IMR-90 (cell line): ENCODE results near the gene ERICH2. TPM values are rescaled to one million over a fixed set of nuclear protein-coding genes. Genes with fewer than 3 reads are reported as not detected.

Experiments
- ATAC-seq: fragments of 200-7000 bp; cut with Tn5 transposase; 2 replicates; pipeline ENCODE4 v1.9.1; 2020; ENCODE audit warnings: low read depth, mild to moderate bottlenecking, moderate library complexity
- BruUV-seq: library from RNA; stranded (reverse); fragments of 400-500 nt; replicated peaks from 2 replicates; lab custom pipeline; 2021; lab: Mats Ljungman, UMichigan
- CTCF ChIA-PET: fragments of 300-600 bp; formaldehyde crosslinking; extraction: SDS; loops from one replicate; lab custom pipeline; 2021; ENCODE audit warnings: antibody characterized with exemption; lab: Yijun Ruan, JAX
- POLR2A ChIA-PET: fragments of 300-600 bp; sonication (Branson Sonifier 250); formaldehyde crosslinking; loops from one replicate; lab custom pipeline; 2022; ENCODE audit warnings: antibody characterized with exemption; ENCODE audit not compliant: unreplicated experiment; lab: Charles Lee
- DNase-seq: peaks from one replicate; pipeline ENCODE4 v3.0.0; 2013
- H2AFZ ChIP-seq: replicated peaks from 2 replicates; pipeline ENCODE3; 2013; ENCODE audit warnings: low read length, mild to moderate bottlenecking; ENCODE audit not compliant: poor library complexity
- H2AK5ac ChIP-seq: 2 replicates; pipeline ENCODE4 v1.6.1; 2013; ENCODE audit warnings: low read depth, low read length, inconsistent platforms
- H2AK9ac ChIP-seq: replicated peaks from 2 replicates; pipeline ENCODE3; 2013; ENCODE audit warnings: mild to moderate bottlenecking, low read depth, low read length, moderate library complexity; ENCODE audit not compliant: poor library complexity
- H2BK120ac ChIP-seq: 2 replicates; pipeline ENCODE4 v1.6.1; 2013; ENCODE audit warnings: low read depth, low read length, inconsistent platforms
- H2BK15ac ChIP-seq: 3 replicates; pipeline ENCODE4 v1.6.1; 2013; ENCODE audit warnings: low read depth, low read length, inconsistent platforms
- H2BK20ac ChIP-seq: 2 replicates; pipeline ENCODE4 v1.6.1; 2013; ENCODE audit warnings: low read depth, mild to moderate bottlenecking, inconsistent platforms, low read length, moderate library complexity
- H2BK5ac ChIP-seq: 2 replicates; pipeline ENCODE4 v1.6.1; 2013; ENCODE audit warnings: mild to moderate bottlenecking, low read depth, low read length, inconsistent platforms; ENCODE audit not compliant: poor library complexity, severe bottlenecking
- H3K14ac ChIP-seq: replicated peaks from 2 replicates; pipeline ENCODE4 v1.6.1; 2013; ENCODE audit warnings: low read depth, low read length, inconsistent platforms
- H3K18ac ChIP-seq: 2 replicates; pipeline ENCODE4 v1.6.1; 2013; ENCODE audit warnings: low read depth, low read length, control low read depth
- H3K23ac ChIP-seq: 2 replicates; pipeline ENCODE4 v1.6.1; 2013; ENCODE audit warnings: low read depth, low read length, inconsistent platforms
- H3K27ac ChIP-seq: 2 replicates; pipeline ENCODE4 v1.5.1; 2013; ENCODE audit warnings: mild to moderate bottlenecking, control low read depth, low read length; ENCODE audit not compliant: insufficient read depth
- H3K27me3 ChIP-seq: 2 replicates; pipeline ENCODE4 v1.6.1; 2013; ENCODE audit warnings: low read length; ENCODE audit not compliant: control insufficient read depth, insufficient read depth
- H3K36me3 ChIP-seq: 2 replicates; pipeline ENCODE4 v1.6.1; 2013; ENCODE audit warnings: low read length, mixed read lengths; ENCODE audit not compliant: control insufficient read depth, insufficient read depth
- H3K4ac ChIP-seq: 2 replicates; pipeline ENCODE4 v1.6.1; 2013; ENCODE audit warnings: low read depth, low read length, inconsistent platforms
- H3K4me1 ChIP-seq: 2 replicates; pipeline ENCODE4 v1.6.1; 2013; ENCODE audit warnings: low read length, mixed read lengths; ENCODE audit not compliant: control insufficient read depth, insufficient read depth
- H3K4me2 ChIP-seq: 2 replicates; pipeline ENCODE4 v1.6.1; 2013; ENCODE audit warnings: low read depth, mild to moderate bottlenecking, control low read depth, low read length, moderate library complexity
- H3K4me3 ChIP-seq: 2 replicates; pipeline ENCODE4 v1.5.1; 2013; ENCODE audit warnings: low read depth, mild to moderate bottlenecking, control low read depth, low read length, moderate library complexity; ENCODE audit not compliant: insufficient read depth
- H3K56ac ChIP-seq: 2 replicates; pipeline ENCODE4 v1.6.1; 2013; ENCODE audit warnings: low read length, inconsistent platforms; ENCODE audit not compliant: insufficient read depth; ENCODE audit errors: extremely low read depth
- H3K79me1 ChIP-seq, 2 experiments: 2 replicates each; pipeline ENCODE4 v1.6.1; 2013; ENCODE audit warnings: low read length in 2 of 2, inconsistent platforms in 1 of 2, low read depth in 1 of 2
- H3K9ac ChIP-seq: 2 replicates; pipeline ENCODE4 v1.6.1; 2013; ENCODE audit warnings: low read depth, low read length, control low read depth
- H3K9me1 ChIP-seq: 2 replicates; pipeline ENCODE4 v1.6.1; 2013; ENCODE audit warnings: low read length, inconsistent platforms; ENCODE audit not compliant: insufficient read depth
- H3K9me3 ChIP-seq: 2 replicates; pipeline ENCODE4 v1.6.1; 2013; ENCODE audit warnings: low read length; ENCODE audit not compliant: control insufficient read depth, insufficient read depth
- H4K20me1 ChIP-seq: 2 replicates; pipeline ENCODE4 v1.6.1; 2013; ENCODE audit warnings: low read length, inconsistent platforms; ENCODE audit not compliant: insufficient read depth
- H4K5ac ChIP-seq: 2 replicates; pipeline ENCODE4 v1.6.1; 2013; ENCODE audit warnings: mild to moderate bottlenecking, low read depth, low read length, control low read depth
- H4K8ac ChIP-seq, 2 experiments: 2 replicates each; pipeline ENCODE4 v1.6.1; 2013; ENCODE audit warnings: low read depth in 2 of 2, low read length in 2 of 2, control low read depth in 1 of 2, inconsistent platforms in 1 of 2
- H4K91ac ChIP-seq: 2 replicates; pipeline ENCODE4 v1.6.1; 2013; ENCODE audit warnings: low read depth, low read length, inconsistent platforms; ENCODE audit not compliant: insufficient read depth
- CEBPB ChIP-seq: IDR thresholded peaks from 2 replicates; pipeline ENCODE4 v1.6.1; 2012; ENCODE audit warnings: low read depth, low read length, improper control_type of control experiment
- SMC3 ChIP-seq: fragments of 150-350 bp; IDR thresholded peaks from 2 replicates; pipeline ENCODE4 v1.6.1; 2016; ENCODE audit warnings: low read depth, mild to moderate bottlenecking, antibody characterized with exemption, low read length, moderate library complexity
- WGBS, 2 experiments: methylation state at CpG; one replicate each; pipeline versions ENCODE4 v1.1.5 to v1.1.7; 2013; ENCODE audit warnings: missing lambda C conversion rate in 2 of 2; ENCODE audit not compliant: insufficient read length in 1 of 2; ENCODE audit errors: extremely low coverage in 2 of 2; 5-methylcytosine and 5-hydroxymethylcytosine counted together
- dilution Hi-C: fragments of 300-500 bp; cut with HindIII; formaldehyde crosslinking; loops from one replicate; pipeline ENCODE4 v1.14.3; 2018; ENCODE audit warnings: low sequenced_read_pairs; ENCODE audit not compliant: unreplicated experiment
- in situ Hi-C: fragments of 300-500 bp; cut with MboI; formaldehyde crosslinking; loops from 3 replicates; pipeline ENCODE4 v1.14.3; 2019; ENCODE audit warnings: low sequenced_read_pairs, inconsistent platforms, mixed read lengths
- intact Hi-C: fragments of 100-400 bp; cut with micrococcal nuclease; formaldehyde crosslinking; loops from 2 replicates; pipeline ENCODE4 v1.10.0; 2022
- polyA plus RNA-seq, 3 experiments: library from polyadenylated mRNA; depleted of rRNA; stranded (reverse); fragments of >200 nt; gene quantifications; 2 replicates each; pipeline ENCODE4 v1.2.3, GENCODE V29; 2012; ENCODE audit warnings: low replicate concordance in 1 of 3
- total RNA-seq: library from RNA; depleted of rRNA; stranded (reverse); fragments of >200 nt; gene quantifications from 2 replicates; pipeline ENCODE4 v1.2.3, GENCODE V29; 2012

The ERICH2 gene
- total and polyA plus RNA-seq, 2 of the 4 experiments (the other 2 are of a cell fraction), result not detected

DNA sequence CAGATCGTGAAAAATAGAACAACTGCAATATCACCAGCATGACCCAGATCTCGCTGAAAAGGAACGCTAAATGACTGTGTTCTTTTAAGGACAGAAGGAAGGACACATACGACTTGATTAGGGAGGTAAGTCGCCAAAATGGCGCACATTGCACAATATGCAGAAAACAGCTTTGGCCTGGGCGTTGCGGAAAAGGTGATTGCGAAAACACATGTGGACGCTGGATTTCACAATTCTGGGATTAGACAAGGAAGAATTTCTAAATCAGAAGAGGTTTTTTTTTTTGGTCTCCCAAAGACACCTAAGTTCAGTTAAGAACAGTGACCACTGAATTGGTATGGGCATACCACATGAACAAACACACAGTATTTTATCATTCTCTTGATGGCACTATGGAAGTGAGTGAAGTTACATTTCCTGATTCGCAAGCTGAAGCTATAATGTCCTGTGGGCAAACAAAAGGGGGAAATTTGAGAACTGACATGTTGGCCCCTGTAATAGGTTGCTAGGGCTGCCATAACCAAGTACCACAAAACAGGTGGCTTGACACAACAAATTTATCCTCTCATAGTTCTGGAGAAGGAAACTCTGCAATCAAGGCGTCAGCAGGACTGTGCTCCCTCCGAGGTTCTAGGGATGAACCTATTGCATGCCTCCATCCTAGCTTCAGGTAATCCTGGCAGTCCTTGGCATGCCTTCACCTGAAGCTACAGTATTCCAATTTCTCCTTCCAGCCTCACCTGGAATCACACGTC, 25.8 kb upstream of the ERICH2 start:
- dilution Hi-C loops, result no loop called here
- intact Hi-C loops, result no loop called here
- BruUV-seq, result no TSS peak

More for the DNA sequence above, 25.8 kb upstream of the ERICH2 start:
- ATAC-seq, result no peak
- Histone ChIP-seq H3K4me2 (no peak overlapping the region), H3K56ac (no peak overlapping the region), H3K27me3 (no peaks in the 10 kb centered on the region), H2BK120ac (no peak overlapping the region), H3K36me3 (no peaks in the 10 kb centered on the region), H4K91ac (no peak overlapping the region), H3K14ac (no peak overlapping the region), H3K79me1 (no peaks in the 10 kb centered on the region), H2AK9ac (no peak overlapping the region), H2BK5ac (no peak overlapping the region), H3K9me1 (no peaks in the 10 kb centered on the region), H2BK20ac (no peak overlapping the region), H2BK15ac (no peak overlapping the region), H3K18ac (no peak overlapping the region), H4K5ac (no peak overlapping the region), H3K9ac (no peak overlapping the region), H3K4me1 (peaks cover 2% of the 10 kb centered on the region; the same call in 1 of the 2 replicates), H4K8ac (no peak overlapping the region), H3K9me3 (no peaks in the 10 kb centered on the region), H3K4ac (no peak overlapping the region), H3K27ac (no peak overlapping the region), H4K20me1 (no peaks in the 10 kb centered on the region), H3K4me3 (no peak overlapping the region), H3K23ac (no peak overlapping the region), H2AK5ac (no peak overlapping the region), H2AFZ (no peak overlapping the region)
- in situ Hi-C loops, result no loop called here
- no peak for DNase-seq
- ChIA-PET CTCF (no interaction called here), POLR2A (no interaction called here)
- TF ChIP-seq CEBPB (peak; percentile 72), SMC3 (no peak)
- 88% methylated on average over 4 of the region's 14 CpGs; no CpG with 5 or more reads in 1 of the 2 experiments for WGBS, 2 experiments
